ENCODE data around the gene RRAS2. TPM values are rescaled to one million over a fixed set of nuclear protein-coding genes. Genes with fewer than 3 reads are reported as not detected.

The RRAS2 gene
- total and polyA plus RNA-seq, 9 of the 15 experiments (the other 6 are each of a cell fraction or from before 2014, with no cell fraction given), result 9.4 to 47.5 (median 37.6) TPM

GRCh38 chr11:14378171-14378570 is 19.2 kb upstream of the RRAS2 start (continued):
- TF ChIP-seq ARID4B (CRISPR knock-in tag; IDR thresholded peaks at IDR 0.05) (no peak), ZNF311 (CRISPR knock-in tag; IDR thresholded peaks at IDR 0.05) (no peak), MYNN (IDR thresholded peaks at IDR 0.05) (no peak), MYNN (CRISPR knock-in tag; IDR thresholded peaks at IDR 0.05) (no peak), ZNF134 (CRISPR knock-in tag; conservative IDR thresholded peaks at IDR 0.05) (no peak)

- ChIA-PET CTCF (ENCODE audit: low intra/inter-chr PET ratio) (no interaction called here), POLR2A (interaction anchor here (0.9 kb wide), 1 partner anchor 10 kb away, joined by 3 read pairs; no protein-coding TSS in a partner anchor)
- H3K27ac ChIP-seq (ENCODE audit: extremely low read depth, low read depth, low read length), result no peak overlapping the region
- DNase-seq (ENCODE audit: extremely low read depth in 1 of 4, low spot score in 3 of 4), result no peak
- 0% methylated on average over 2 of the region's 2 CpGs for WGBS (ENCODE audit: insufficient coverage, low coverage, missing lambda C conversion rate)
- TF ChIP-seq ZNF12 (CRISPR knock-in tag; IDR thresholded peaks at IDR 0.05), result peak; percentile 95
- no peak for TF ChIP-seq ZNF766 (CRISPR knock-in tag; conservative IDR thresholded peaks at IDR 0.05)
- H3K79me2 ChIP-seq (ENCODE audit: control insufficient read depth, insufficient read depth, low read length), result no peaks in the 10 kb centered on the region
- no peaks in the 10 kb centered on the region for H3K36me3 ChIP-seq (ENCODE audit: control insufficient read depth, insufficient read depth, low read length)
- peaks cover 0 to 6% of the 10 kb centered on the region in 2 experiments; a peak in 1 of 5 replicates for H3K4me1 ChIP-seq (replicated peaks in 1 of 2; ENCODE audit: control insufficient read depth in 2 of 2, insufficient read depth in 2 of 2, low read length in 2 of 2)
- H3K9ac ChIP-seq (ENCODE audit: insufficient read depth in 1 of 2, low read depth in 2 of 2, low read length in 2 of 2), result no peak overlapping the region
- no peak overlapping the region for H2AFZ ChIP-seq (ENCODE audit: low read depth, low read length)
- in situ Hi-C loops (cut with MboI) (no loop called here), intact Hi-C loops (cut with micrococcal nuclease) (no loop called here)
- ATAC-seq, result no peak
- no peaks in the 10 kb centered on the region for H3K9me3 ChIP-seq (replicated peaks; ENCODE audit: control insufficient read depth, insufficient read depth, low read depth, low read length)
- no peak overlapping the region for H3K4me3 ChIP-seq
- peaks cover 8 to 20% of the 10 kb centered on the region in 2 experiments; a peak in 4 of 5 replicates for H3K27me3 ChIP-seq (ENCODE audit: control insufficient read depth in 2 of 2, insufficient read depth in 2 of 2, low read length in 2 of 2)
- no peaks in the 10 kb centered on the region for H3K9me1 ChIP-seq (ENCODE audit: control insufficient read depth, insufficient read depth, low read length)
- H3K4me2 ChIP-seq (ENCODE audit: insufficient read depth, low read length), result no peak overlapping the region
- FAIRE-seq, result no peak
- no TSS peak for BruUV-seq (replicated peaks)
- H4K20me1 ChIP-seq (replicated peaks; ENCODE audit: control insufficient read depth, insufficient read depth, low read length), result no peaks in the 10 kb centered on the region; the same call in 1 of the 2 replicates
Measured at GRCh38 chr11:14376920-14377319, 17.9 kb upstream of the RRAS2 start.
